ENCODE data around the gene PRR18. TPM values are rescaled to one million over a fixed set of nuclear protein-coding genes. Genes with fewer than 3 reads are reported as not detected.

The PRR18 gene
- total and polyA plus RNA-seq, 4 donors, result 3.2 to 15.4 (median 9.2) TPM

DNA sequence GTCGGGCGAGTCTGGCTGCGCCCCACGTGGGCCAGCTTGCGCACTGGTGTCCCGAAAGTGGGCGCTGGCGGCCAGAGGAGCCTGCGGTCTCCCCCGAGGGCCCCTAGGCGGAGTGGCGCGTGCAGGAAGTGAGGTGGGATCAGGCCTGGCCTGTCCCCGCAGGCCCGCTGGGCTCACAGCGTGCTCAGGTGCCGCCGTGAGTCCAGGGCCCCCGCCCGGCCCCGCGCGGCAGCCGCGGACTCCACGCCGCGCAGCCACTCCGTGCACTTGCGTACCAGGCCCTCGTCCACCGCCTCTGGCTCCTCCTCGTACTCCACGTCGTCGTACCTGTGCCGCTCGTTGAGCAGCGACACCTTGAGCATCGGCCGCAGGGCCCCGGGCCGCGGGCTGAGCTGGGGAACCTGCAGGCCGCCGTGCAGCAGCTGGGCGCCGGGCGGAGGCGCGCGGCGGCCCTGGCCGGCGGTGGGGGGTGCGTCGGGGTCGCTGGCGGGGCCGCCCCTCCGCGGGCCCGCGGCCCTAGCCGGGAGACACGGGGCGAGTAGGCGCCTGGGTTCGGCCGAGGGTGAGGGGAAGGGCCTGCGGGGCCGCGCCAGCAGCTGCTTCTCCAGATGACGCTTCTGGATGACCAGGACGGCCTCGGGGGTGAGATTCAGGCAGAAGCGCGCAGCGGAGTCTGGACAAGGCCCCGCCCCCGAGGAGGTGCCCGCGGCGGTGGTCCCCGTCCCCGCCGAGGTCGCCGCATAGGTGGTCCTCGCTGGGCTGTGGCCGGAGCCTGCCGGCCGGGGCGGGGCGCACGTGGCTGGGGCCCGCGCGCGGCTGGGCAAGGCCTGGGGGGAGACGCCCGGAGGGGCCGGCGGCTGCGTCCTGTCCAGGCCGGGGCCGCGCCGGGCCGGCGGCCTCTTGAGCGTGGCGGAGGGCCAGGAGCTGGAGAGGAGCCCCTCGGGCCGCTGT lies 835 bp downstream of the PRR18 start:
- peak overlapping the region; percentile 73 for H3K27ac ChIP-seq (ENCODE audit: low read depth, low read length)
- peak in 2 of 6 donors; percentile 44 to 53 for DNase-seq (ENCODE audit: low read depth in 4 of 6, low spot score in 6 of 6)
- WGBS (ENCODE audit: insufficient coverage), result 3% methylated on average over 115 of the region's 115 CpGs
- no peaks in the 10 kb centered on the region for H3K9me3 ChIP-seq (ENCODE audit: control insufficient read depth, insufficient read depth, low read length)
- H3K4me3 ChIP-seq (ENCODE audit: low read depth, low read length), result peak overlapping the region; percentile 33
- no peaks in the 10 kb centered on the region for H3K36me3 ChIP-seq (ENCODE audit: control insufficient read depth, insufficient read depth, low read length)
- peaks cover 24% of the 10 kb centered on the region for H3K4me1 ChIP-seq (ENCODE audit: control insufficient read depth, insufficient read depth, low read length)
- H3K27me3 ChIP-seq (ENCODE audit: control insufficient read depth, insufficient read depth, low read length), result peaks cover 33% of the 10 kb centered on the region

DNA sequence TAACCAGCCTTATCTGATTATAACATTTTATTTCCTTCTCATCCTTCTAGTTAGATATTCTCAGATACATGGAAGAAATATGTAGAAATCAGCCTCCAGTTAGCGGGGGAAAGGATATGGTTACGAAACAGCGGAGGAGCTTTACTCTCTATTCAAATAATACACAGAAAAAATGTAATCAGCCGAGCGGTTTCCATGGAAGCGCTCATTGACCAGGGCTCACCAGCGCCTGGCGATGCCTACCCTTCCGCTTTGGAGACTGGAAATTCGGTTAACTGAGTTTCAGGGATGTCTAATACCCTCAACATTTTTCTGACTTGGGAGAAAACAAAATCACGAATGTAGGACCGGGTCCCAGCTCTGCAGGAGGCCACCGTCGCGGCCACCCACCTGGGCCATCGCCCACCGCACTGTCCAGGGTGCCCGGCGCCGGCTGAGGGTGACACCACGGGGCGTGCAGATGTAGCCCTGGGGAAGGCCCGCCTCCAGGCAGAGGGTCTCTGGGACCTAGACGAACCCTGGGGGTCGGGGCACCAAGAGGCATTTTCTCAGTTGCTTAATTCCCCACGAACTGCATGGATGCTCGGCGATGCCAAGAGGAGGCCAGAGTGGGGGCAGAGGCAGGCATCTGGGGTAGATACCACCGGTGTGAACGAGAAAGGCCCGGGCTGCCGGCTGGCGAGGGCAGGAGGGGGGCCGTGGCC lies 1.7 kb downstream of the PRR18 start:
- Histone ChIP-seq H3K4me1 (ENCODE audit: control insufficient read depth, insufficient read depth, low read length) (peaks cover 24% of the 10 kb centered on the region), H3K9me3 (ENCODE audit: control insufficient read depth, insufficient read depth, low read length) (no peaks in the 10 kb centered on the region), H3K27me3 (ENCODE audit: control insufficient read depth, insufficient read depth, low read length) (peaks cover 33% of the 10 kb centered on the region), H3K27ac (ENCODE audit: low read depth, low read length) (peak overlapping the region; percentile 73), H3K4me3 (ENCODE audit: low read depth, low read length) (no peak overlapping the region), H3K36me3 (ENCODE audit: control insufficient read depth, insufficient read depth, low read length) (no peaks in the 10 kb centered on the region)
- peak in 2 of 6 donors; percentile 45 to 67 for DNase-seq (ENCODE audit: low read depth in 4 of 6, low spot score in 6 of 6)
- WGBS (ENCODE audit: insufficient coverage), result 51% methylated on average over 29 of the region's 34 CpGs

DNA sequence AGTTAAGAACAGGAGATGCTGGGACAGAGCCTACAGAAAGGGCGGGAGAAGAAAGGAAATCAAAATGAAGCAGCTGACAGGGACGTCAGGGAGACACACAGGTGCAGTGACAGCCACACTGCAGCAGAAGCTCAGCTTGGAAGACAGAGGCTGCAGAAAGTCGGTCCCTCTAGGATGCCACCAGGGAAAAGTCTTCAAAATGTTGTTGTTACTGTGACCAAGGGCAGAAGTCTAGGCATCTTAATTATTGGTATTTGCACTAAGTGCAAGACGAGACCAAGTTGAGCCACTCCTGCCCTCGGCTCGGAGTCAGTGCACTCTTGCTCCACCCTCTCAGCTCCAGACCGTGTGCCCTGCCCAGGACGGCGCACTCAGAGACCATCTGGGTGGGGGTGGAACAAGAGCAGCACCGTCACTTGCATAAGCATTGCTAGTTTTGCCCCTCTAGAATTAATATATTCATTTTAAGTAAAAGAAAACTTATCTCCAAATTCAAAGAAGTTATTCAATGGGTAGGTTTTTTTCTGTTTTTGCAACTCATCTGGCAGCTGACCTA lies 2.6 kb downstream of the PRR18 start:
- WGBS (ENCODE audit: insufficient coverage), result 62% methylated on average over 3 of the region's 10 CpGs
- no peaks in the 10 kb centered on the region for H3K9me3 ChIP-seq (ENCODE audit: control insufficient read depth, insufficient read depth, low read length)
- H3K27me3 ChIP-seq (ENCODE audit: control insufficient read depth, insufficient read depth, low read length), result peaks cover 33% of the 10 kb centered on the region
- peak overlapping the region; percentile 73 for H3K27ac ChIP-seq (ENCODE audit: low read depth, low read length)
- H3K4me1 ChIP-seq (ENCODE audit: control insufficient read depth, insufficient read depth, low read length), result peaks cover 24% of the 10 kb centered on the region
- H3K36me3 ChIP-seq (ENCODE audit: control insufficient read depth, insufficient read depth, low read length), result no peaks in the 10 kb centered on the region
- H3K4me3 ChIP-seq (ENCODE audit: low read depth, low read length), result no peak overlapping the region
- peak in 1 of 6 donors; percentile 7 for DNase-seq (ENCODE audit: low read depth in 4 of 6, low spot score in 6 of 6)

DNA sequence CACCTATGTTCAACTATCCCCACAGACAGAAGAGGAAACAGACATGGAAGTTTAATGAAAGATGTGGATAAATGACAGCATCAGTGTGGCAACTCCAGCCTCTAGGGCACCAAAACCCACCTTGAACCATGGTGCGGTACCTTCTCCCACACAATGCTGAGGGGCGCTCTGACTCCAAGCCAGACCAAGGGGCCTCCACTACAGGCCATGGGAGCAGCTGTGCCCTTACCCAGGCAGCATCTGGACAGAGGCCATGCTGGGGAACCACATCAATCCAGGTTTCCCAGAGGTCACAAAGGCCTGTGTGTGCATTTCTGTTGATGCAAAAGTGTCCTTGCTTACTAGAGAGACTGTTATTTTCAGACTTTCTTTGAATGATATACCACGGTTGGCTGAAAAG lies 4.1 kb downstream of the PRR18 start:
- Histone ChIP-seq H3K36me3 (ENCODE audit: control insufficient read depth, insufficient read depth, low read length) (no peaks in the 10 kb centered on the region), H3K4me3 (ENCODE audit: low read depth, low read length) (no peak overlapping the region), H3K9me3 (ENCODE audit: control insufficient read depth, insufficient read depth, low read length) (no peaks in the 10 kb centered on the region), H3K27ac (ENCODE audit: low read depth, low read length) (no peak overlapping the region), H3K27me3 (ENCODE audit: control insufficient read depth, insufficient read depth, low read length) (peaks cover 30% of the 10 kb centered on the region), H3K4me1 (ENCODE audit: control insufficient read depth, insufficient read depth, low read length) (peaks cover 19% of the 10 kb centered on the region)
- DNase-seq (ENCODE audit: low read depth in 4 of 6, low spot score in 6 of 6), result no peak
- WGBS (ENCODE audit: insufficient coverage), result 92% methylated on average over 2 of the region's 3 CpGs

DNA sequence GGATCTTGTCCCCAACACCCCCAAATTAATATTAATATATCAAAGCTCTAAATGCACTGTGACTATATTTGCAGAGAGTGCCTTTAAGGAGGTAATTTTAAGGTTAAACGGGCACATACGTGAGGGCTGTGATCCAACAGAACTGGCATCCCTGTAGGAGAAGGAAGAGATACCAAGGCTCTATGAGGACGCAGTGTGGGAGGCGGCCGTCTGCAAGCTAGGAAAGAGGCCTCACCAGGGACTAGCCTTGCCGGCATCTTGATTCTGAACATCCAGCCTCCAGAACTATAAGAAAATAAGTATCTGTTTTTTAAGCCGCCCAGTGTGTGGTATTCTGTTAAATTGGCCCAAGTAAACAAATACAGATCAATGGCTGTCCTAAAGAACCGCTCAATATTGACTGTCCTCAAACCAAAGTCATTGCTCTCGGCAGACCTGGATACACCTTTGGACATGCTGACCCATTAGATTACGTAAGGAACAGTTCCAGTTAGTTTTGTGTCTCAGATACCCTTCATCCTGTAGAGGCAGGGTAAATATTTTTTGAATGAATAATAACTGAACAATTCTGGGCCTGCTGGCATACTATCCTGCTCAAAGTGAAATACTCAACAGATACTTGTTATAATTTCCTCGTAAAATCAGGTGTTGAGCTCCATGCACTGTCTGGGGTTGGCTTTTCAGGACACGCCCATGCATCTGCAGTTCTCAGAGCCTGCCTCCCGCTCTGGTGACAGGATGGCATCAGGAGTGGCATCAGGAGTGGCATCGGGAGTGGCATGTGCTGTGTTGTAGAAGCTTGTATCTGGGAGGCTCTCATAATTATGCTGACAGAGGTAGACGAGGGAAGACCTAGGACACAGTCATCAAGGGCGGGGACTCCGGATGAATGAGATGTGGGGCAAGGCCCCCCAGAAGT lies 6.3 kb downstream of the PRR18 start:
- Histone ChIP-seq H3K9me3 (ENCODE audit: control insufficient read depth, insufficient read depth, low read length) (no peaks in the 10 kb centered on the region), H3K27me3 (ENCODE audit: control insufficient read depth, insufficient read depth, low read length) (peaks cover 17% of the 10 kb centered on the region), H3K4me1 (ENCODE audit: control insufficient read depth, insufficient read depth, low read length) (peaks cover 11% of the 10 kb centered on the region), H3K27ac (ENCODE audit: low read depth, low read length) (no peak overlapping the region), H3K36me3 (ENCODE audit: control insufficient read depth, insufficient read depth, low read length) (no peaks in the 10 kb centered on the region), H3K4me3 (ENCODE audit: low read depth, low read length) (no peak overlapping the region)
- 83% methylated on average over 10 of the region's 17 CpGs for WGBS (ENCODE audit: insufficient coverage)
- no peak for DNase-seq (ENCODE audit: low read depth in 4 of 6, low spot score in 6 of 6)

DNA sequence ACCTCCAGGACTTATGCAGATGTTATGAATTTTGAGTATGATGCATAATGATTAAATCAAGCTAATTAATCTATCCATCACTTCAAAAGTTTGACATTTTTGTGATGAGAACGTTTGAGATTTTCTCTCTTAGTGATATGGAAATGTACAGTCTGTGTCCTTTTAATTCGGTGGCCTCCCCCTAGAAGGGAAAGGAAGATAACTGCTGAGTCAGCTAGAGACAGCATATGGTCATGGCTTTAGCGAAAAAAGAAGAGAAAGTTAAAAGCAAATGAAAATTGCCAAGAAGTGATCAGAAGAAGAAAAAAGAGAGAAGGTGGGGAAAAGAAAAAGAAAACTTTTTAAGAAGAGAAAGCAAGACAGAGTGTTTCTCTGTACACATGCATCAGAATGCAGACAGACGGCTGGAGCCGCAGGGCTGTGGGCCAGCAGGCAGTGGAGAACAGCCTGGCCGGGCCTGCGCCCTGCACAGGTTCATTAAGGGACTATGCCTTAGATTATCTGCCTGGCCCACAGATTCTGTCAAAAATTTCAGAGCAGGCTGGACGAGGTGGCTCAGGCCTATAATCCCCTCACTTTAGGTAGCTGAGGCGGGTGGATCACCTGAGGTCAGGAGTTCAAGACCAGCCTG lies 7.7 kb downstream of the PRR18 start:
- Histone ChIP-seq H3K4me3 (ENCODE audit: low read depth, low read length) (no peak overlapping the region), H3K36me3 (ENCODE audit: control insufficient read depth, insufficient read depth, low read length) (no peaks in the 10 kb centered on the region), H3K27me3 (ENCODE audit: control insufficient read depth, insufficient read depth, low read length) (peaks cover 6% of the 10 kb centered on the region), H3K9me3 (ENCODE audit: control insufficient read depth, insufficient read depth, low read length) (no peaks in the 10 kb centered on the region), H3K4me1 (ENCODE audit: control insufficient read depth, insufficient read depth, low read length) (peaks cover 7% of the 10 kb centered on the region), H3K27ac (ENCODE audit: low read depth, low read length) (no peak overlapping the region)
- DNase-seq (ENCODE audit: low read depth in 4 of 6, low spot score in 6 of 6), result no peak
- WGBS (ENCODE audit: insufficient coverage), result 70% methylated on average over 7 of the region's 9 CpGs

DNA sequence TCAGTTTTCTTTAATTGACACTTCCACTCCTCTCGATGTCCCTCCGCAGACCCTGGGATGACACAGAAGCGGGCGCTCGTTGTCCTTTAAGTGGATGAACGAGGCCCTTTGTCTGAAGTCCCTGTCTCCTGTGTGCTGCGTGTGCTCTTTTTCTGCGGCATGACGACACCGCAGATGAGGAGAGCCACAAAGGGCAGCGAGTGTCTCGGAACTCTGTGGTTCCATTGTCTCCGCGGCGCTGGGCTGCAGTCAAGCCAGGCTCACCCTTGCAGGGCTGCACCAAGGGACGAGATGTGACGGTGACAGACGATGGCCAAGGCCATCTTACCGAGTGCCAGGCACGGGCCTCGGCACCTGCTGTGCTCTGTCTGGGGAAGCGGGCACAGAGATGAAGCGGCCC lies 10.6 kb downstream of the PRR18 start:
- WGBS (ENCODE audit: insufficient coverage), result 77% methylated on average over 23 of the region's 23 CpGs
- peaks cover 10% of the 10 kb centered on the region for H3K4me1 ChIP-seq (ENCODE audit: control insufficient read depth, insufficient read depth, low read length)
- peak in 1 of 6 donors; percentile 38 for DNase-seq (ENCODE audit: low read depth in 4 of 6, low spot score in 6 of 6)
- H3K36me3 ChIP-seq (ENCODE audit: control insufficient read depth, insufficient read depth, low read length), result no peaks in the 10 kb centered on the region
- no peaks in the 10 kb centered on the region for H3K27me3 ChIP-seq (ENCODE audit: control insufficient read depth, insufficient read depth, low read length)
- H3K27ac ChIP-seq (ENCODE audit: low read depth, low read length), result no peak overlapping the region
- H3K9me3 ChIP-seq (ENCODE audit: control insufficient read depth, insufficient read depth, low read length), result no peaks in the 10 kb centered on the region
- no peak overlapping the region for H3K4me3 ChIP-seq (ENCODE audit: low read depth, low read length)

DNA sequence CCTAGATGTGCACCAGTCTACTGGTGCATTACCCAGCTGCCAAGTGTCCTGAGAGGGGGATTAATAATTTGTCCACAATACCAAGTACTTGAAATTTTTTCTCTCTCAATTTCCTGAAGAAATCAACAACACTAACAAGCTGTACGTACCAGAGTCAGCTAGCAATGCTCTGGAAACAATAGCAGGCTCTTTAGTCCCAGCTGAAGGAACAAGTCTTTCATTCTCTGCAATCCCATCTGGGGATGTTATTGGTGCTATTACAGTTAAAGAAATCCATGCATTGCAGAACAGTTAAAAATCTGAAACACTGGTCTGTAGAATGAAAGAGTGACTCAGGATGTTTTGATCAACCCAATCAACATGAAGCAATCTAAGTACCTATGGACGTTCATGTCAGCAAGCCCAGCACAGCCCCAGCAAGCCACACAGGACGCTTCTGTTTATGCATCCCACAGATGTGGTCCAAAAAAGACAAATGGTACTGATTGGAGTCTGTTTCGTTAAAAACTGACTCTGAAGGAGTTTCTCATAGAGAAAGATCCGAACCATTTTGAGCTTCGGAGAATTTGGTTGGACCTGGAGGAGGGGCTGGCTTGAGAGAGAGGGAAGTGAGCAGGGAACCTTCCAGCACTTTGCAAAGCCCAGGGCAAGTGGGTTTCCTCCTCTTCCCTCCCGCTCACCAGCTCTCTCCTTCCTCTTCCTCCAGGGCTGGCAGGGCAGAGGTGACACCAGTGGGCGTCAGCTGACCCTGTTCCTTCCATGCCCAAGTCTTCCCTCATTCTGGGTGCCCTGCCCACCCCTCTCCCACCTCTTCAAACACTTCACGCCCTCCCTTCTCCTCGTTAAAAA lies 11.9 kb downstream of the PRR18 start:
- Histone ChIP-seq H3K9me3 (ENCODE audit: control insufficient read depth, insufficient read depth, low read length) (no peaks in the 10 kb centered on the region), H3K4me1 (ENCODE audit: control insufficient read depth, insufficient read depth, low read length) (peaks cover 10% of the 10 kb centered on the region), H3K4me3 (ENCODE audit: low read depth, low read length) (no peak overlapping the region), H3K27me3 (ENCODE audit: control insufficient read depth, insufficient read depth, low read length) (no peaks in the 10 kb centered on the region), H3K27ac (ENCODE audit: low read depth, low read length) (no peak overlapping the region), H3K36me3 (ENCODE audit: control insufficient read depth, insufficient read depth, low read length) (no peaks in the 10 kb centered on the region)
- WGBS (ENCODE audit: insufficient coverage), result 75% methylated on average over 7 of the region's 10 CpGs
- no peak for DNase-seq (ENCODE audit: low read depth in 4 of 6, low spot score in 6 of 6)
